ENCODE measurements around the gene PHLDA2. TPM values are rescaled to one million over a fixed set of nuclear protein-coding genes. Genes with fewer than 3 reads are reported as not detected.

PHLDA2 gene
- total RNA-seq, 1 donor from 2014 or later: 4.1 TPM

DNA sequence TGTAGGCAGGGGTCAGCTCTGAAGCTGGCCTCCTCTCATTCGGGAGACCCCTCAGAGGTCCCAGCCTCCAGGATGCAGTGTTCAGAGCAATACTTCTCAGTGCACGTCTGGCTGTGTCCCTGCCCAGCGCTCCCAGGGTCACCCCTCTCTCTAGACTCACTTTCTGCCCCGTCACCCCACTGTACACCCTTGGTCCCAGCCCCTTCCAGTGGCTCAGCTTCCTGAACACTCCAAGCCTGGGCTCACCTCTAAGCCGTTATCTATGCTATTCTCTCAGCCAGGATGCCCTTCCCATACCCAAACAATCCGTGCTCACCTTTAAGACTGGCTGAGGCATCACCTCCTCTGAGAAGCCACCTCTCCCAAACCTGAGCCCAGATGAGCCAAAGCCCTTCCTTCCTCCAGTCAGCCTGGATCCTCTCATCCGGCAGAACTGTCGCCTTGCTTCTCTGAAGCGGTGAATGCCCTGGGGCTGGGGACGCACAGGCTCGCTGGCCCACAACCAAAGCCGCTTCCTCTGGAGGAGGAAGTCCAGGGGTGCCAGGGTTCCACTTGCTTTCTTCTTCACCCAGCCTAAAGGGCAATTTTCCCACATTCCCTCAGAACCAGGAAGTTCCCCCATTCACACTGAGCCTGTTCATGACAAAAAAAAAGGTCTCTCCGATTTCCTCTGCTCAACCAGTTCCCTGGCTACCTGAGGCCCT lies 30.0 kb downstream of the PHLDA2 start:
- intact Hi-C loops (cut with micrococcal nuclease): no loop called here

DNA sequence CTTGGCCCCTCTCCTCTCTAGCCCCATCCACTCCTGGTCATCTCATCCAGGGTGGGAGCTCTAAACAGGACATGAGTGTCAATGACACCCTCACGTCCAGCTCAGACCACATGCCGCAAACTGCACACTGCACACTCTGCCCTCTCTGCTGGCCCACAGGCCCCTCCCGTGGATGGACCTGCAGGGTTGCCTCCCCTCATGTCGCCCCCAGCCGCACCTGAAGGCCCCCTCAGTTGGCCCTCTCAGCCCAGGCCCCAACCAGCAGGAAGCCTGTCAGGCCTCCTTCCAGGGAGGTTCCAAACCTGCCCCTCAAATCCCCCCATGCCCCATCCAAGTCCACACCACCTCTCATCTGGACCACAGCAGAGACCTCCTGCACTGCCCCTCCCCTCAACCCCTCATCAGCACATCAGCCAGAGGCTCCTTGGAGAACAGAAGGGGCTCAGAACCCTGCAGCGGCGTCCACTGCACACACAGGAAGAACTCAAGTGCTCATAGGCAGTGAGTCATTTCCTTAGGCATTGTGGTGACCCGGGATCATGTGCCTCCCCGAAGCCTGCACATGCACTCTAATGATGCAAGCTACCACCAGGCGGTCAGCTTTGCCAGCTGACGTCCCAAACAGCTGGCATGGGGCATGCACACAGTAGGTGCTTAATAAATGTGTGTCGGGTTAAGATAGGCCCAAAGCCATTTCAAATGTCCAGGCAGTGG lies 30.7 kb downstream of the PHLDA2 start:
- intact Hi-C loops (cut with micrococcal nuclease): no loop called here

DNA sequence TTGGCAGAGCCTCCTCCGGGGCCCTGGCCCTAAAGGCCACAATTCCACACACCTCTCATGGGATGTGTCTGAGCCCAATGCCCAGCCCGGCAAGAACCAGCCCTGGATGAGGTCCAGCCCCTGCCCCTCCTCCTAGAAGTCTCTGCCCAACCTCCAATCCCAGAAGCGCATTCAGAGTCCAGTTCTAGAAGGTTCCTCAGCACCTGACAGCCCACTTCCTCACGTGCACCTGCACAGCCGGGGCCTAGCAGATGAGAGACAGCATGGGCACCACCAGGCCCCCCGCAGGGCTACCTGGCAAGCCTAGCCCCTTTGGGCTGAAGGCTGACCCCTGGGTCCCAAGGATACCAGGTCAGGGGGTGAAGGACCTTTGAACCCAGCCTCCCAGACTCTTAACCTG lies 32.2 kb downstream of the PHLDA2 start:
- intact Hi-C loops (cut with micrococcal nuclease): no loop called here

DNA sequence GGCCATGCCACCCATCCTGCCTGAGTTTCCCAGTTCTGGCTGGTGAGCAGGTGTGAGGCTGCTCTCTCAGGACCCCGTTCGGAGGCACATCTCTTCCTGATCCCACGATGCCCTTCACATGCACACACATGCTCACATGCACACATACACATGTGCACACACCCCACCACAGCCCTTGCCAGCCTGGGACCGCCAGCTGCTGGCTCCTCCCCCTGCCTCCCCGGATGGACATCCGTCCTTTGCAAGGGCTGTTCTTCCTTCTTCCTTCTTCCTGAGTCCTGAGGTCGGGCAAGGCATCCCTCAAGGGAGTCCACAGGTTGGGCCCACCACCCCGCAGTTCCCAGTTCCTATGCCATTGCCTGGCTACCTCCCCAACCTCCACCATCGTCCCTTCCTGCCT lies 33.2 kb downstream of the PHLDA2 start:
- intact Hi-C loops (cut with micrococcal nuclease): no loop called here

DNA sequence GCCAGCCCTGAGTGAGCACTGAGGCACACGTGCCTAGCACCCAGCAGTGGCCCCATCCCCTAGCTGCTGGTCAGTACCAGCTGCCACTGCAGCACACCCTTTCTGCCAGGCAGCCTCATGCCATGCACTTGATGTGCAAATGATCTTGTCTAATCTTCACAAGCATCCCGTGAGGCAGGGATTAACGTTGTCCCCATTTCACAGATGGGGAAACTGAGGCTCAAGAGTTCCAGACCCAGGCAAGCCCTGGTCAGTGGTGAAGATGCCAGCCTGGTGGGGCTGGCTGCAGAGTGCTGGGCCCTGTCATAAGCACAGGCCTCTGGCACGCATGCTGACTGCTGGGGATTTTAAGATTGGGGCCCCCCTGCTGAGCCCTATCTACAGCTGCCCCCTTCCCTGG lies 35.3 kb downstream of the PHLDA2 start:
- intact Hi-C loops (cut with micrococcal nuclease): loop anchor here (2.0 to 5.0 kb wide), 3 partner anchors 37 to 198 kb away; partner anchors contain the start of gene NAP1L4

DNA sequence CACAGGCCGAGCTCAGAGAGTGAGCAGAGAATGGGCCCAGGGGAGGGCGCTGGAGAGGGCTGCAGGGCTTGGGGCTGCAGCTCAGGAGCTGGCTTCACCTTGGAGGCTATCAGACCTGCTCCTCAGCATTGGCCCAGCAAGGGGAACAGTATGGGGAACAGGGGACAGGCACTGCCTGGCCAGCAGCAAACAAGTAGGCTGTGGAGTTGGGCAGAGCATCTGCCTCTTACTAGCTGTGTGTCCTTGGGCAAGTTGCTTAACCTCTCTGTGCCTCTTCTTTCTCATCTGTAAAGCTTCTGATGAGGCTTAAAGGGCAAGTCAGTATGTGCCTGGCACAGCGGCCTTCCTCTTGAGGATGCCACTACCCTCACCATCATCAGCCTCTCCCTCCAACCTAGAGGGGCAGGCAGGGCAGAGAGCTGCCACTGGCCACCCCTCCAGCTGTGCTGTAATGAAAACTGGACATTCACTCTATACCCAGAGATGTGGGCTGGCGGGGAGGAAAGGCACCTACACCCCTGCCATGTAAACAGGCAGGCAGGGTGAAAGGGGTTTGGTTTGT lies 36.2 kb downstream of the PHLDA2 start:
- intact Hi-C loops (cut with micrococcal nuclease): loop anchor here (1.0 to 5.0 kb wide), 5 partner anchors 9 to 360 kb away; partner anchors contain the start of gene NAP1L4

DNA sequence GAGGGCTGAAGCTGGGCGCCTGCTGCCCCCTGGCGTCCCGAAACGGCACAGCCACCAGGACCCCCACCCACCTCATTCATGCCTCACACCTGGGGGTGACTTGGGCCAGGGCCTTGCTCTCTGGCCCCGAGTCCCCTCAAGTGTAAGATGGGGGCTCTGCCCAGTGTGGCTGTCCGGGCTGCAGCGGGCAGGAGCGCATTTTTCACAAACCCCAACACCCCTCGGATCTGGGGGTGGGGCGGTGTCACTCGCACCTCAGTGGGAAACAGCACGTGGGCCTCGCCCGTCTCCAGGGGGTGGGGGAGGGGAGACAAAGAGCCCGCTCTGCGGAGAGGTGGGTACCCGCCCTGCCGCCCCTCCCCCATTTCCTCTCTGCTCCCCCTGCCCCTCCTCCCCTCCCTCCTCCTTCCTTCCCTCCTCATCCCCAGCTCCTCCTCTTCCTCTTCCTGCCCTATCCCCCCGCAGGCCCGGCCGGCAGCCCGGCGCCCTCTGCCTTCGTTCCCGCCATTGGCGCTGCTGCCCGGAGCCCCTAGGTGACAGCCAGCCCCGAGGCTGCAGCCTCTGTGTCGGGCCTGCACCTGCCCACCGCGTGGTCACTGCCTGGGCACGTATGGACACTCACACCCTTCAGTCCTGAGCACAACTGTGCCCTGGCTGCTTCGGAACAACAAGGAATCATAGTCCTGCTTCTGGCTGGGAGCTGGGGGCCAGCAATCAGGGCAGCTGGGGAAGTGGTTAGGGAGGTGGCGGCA lies 36.8 kb downstream of the PHLDA2 start:
- intact Hi-C loops (cut with micrococcal nuclease): loop anchor here (1.0 to 5.0 kb wide), 5 partner anchors 10 to 359 kb away; partner anchors contain the start of gene NAP1L4

DNA sequence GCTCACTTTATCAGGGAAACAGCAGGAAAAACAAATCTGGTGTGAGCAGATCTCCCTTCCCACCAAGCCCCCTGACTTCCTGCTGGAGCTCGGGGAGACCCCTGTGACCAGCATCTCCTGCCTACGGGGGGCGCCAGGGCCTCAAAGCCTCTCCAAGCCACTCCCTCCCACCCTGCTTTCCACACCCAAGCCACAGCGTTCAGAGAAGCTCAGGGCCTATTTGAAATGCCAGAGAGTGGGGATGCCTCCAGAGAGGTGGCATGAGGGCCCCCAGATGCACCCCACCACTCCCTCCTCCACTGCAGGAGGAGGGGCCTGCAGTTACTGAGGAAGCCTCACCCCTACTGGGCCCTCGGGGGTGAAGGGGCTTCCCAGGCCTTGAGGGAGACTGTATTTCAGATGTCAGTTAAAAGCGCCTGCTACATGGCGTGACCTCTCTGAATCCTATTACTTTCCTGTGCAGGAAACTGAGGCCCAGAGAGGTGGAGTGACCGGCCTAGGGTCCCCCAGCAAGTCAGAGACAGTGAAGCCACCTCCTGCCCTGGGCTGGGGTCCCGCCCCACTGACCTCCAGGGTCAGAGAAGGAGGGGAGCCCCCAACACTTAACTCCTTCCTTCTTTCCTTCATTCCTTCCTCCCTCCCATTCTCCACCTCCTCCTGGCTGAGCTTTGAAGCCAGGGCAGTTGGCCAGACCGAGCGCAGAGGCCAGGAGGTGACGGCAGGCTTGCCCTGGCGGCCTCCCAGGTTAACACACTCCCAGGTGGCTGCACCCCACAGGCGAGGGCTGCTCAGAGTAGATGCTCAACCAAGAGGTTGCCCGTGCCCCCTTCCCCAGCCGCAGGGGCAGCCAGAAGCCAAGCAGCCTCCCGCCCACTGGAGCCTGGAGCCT lies 37.6 kb downstream of the PHLDA2 start:
- intact Hi-C loops (cut with micrococcal nuclease): loop anchor here (1.0 to 5.0 kb wide), 5 partner anchors 11 to 358 kb away; partner anchors contain the start of gene NAP1L4

DNA sequence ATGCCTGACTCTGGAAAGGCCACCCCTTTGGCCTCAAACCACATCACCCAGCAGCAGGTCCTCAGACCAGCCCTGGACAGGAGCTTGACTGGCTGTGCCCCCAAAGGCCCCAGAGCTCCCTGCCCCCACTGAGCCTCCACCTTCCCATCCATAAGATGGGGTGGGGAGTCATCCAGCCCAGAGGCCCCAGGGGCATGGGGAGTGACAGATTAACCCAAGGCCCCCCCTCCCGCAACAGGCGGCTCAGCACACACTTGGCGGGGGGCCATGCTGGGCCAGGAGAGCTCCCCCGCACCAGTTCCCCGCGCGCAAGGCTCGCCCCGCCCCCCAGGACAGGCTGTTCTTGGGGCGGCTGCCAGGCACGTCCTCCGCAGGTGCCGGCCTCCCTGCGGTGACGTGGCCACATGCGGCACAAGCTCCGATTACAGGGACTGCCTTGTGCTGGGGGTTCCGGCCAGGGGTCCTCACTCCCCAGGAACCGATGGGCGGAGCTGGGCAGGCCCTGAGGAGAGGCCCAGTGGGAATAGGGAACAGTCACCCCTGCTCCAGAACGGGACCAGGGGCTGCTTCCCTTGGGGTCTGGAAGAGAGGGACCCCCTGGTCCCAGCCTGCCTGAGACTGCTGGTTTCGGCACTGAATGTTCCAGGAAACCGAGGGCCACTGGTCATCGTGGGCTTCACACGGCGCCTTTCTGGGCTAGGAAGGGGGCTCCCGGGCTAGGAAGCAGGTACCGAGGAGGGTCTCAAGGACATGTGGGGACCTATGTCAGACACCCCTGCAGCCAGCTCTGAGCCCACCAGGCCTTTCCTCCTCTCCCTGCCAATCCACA lies 38.5 kb downstream of the PHLDA2 start:
- intact Hi-C loops (cut with micrococcal nuclease): loop anchor here (5.0 kb wide), 1 partner anchor 202 kb away; no protein-coding TSS in a partner anchor

DNA sequence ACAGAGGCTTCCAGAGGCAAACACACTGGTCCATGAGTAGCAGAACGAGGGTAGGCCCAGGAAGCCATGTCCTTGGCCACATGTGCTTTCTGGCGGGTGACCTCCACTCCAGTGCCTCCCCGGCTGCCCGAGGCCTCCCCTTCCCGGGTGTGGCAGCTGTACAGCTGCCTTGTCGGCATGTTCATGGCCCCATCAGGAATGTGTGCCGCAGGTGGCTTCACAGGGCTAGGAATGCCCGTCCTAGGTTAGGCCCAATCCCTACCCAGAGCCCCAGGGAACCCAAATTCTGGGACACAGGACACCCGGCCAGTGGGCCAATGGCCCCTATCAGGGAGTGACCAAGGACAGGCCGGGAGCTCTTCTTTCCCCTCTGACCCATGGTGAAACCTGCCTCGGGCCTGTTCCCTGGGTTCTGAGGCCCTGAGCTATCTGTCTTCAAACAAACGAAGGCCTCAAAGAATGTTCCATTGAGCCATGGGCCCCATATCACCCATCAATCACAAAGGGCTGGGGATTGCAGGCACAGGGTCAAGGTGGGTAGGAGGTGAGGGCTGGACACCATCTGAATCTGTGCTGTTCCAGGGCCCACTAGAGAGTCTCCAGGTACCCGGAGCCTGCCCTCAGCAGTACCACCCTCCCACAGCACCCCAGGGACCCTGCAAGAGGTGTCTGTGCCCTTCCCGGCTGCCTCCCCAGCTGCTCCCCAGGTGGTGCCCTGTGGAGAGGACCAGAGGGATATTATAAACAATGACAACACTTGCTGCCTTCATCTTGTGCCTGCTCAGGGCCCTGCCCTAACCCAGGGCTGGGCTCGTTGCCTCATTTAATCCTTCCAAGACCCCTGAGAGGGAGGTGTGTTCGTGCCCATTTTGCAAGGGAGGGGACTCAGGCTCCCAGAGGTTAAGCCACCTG lies 39.6 kb downstream of the PHLDA2 start:
- intact Hi-C loops (cut with micrococcal nuclease): loop anchor here (5.0 kb wide), 3 partner anchors 192 to 692 kb away; partner anchors contain the start of gene KCNQ1OT1

DNA sequence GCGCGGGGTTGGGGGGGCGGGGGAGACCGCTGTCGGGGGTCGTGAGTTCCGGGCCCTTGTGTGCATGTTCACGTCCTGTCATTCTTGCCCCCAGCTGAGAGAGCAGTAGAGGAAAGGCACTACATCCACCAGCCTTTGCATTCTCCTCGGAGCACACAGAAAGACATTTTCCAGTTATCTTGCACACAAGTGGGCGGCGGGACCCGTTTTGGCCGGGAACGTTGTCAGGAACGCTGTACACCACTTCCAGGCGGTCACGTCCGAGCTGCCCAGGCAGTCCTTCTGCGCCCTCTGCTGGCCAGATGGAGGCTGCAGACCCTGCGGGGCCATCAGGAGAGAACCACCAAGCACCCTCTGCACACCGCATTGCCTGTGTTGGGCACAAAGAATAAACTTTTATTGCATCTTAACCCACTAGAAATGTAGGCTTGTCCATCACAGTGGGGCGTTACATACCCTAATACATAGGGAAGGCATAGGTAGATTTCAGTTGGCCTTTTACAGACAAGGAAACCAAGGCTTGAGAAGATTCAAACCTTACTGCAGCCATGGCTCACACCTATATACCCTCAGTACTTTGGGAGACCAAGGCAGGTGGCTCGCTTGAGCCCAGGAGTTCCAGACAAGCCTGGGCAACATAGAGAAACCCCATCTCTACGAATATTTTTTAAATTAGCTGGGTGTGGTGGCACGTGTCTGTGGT lies 40.8 kb downstream of the PHLDA2 start:
- intact Hi-C loops (cut with micrococcal nuclease): loop anchor here (1.0 to 5.0 kb wide), 4 partner anchors 191 to 691 kb away; partner anchors contain the start of gene KCNQ1OT1

DNA sequence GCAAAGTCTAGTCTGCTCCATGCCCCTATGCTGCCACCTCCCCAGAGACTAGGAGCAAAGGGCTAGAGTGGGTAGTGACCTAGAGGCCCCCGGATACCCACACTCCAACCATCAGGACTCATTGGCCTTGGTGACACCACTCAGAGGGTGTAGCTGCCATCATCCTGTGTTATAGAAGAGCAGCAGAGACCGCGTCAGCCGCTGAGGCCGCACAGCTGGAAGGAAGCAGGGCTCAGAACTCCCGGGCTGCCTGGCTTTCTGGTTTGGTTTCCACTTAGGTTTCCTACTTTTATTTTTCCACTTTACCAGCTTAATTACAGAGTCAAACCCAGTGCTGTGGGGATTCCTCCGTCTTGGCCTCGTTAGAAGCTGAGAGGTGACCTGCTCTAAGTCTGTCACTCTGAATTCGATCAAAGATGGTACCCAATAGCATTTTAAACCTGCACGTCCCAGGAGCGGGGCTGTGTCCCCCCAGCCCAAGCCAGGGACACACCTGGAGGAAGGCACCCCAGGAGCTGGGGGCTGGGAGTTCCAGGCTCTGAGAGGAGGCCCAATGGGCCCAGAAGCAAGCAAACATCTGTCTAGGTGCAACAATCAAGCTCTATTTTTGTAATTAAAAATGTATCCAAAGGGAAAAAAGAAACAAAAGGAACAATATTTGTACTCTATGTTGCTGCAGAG lies 41.6 kb downstream of the PHLDA2 start:
- intact Hi-C loops (cut with micrococcal nuclease): loop anchor here (1.0 to 5.0 kb wide), 4 partner anchors 190 to 690 kb away; partner anchors contain the start of gene KCNQ1OT1

DNA sequence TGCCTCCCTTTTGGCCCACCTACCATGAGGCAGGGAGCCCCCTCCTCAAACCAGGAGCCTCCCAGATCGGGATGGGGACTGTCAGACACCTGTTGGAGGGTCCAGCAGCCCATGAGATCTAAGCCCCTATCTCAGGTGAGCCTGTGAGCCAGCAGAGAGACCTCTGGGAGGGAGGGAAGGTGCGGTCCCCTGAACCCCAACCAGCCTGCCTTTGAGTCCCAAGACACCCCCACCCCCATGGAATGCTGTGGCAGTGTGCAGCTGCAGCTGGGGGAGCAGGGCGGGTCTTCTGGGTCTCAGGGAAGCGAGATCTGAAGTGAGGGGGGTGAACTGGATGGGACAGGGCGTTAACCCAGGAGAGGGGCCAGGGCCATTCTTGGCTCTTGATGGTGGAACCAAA lies 42.3 kb downstream of the PHLDA2 start:
- intact Hi-C loops (cut with micrococcal nuclease): loop anchor here (5.0 kb wide), 2 partner anchors 190 to 690 kb away; partner anchors contain the start of gene KCNQ1OT1

DNA sequence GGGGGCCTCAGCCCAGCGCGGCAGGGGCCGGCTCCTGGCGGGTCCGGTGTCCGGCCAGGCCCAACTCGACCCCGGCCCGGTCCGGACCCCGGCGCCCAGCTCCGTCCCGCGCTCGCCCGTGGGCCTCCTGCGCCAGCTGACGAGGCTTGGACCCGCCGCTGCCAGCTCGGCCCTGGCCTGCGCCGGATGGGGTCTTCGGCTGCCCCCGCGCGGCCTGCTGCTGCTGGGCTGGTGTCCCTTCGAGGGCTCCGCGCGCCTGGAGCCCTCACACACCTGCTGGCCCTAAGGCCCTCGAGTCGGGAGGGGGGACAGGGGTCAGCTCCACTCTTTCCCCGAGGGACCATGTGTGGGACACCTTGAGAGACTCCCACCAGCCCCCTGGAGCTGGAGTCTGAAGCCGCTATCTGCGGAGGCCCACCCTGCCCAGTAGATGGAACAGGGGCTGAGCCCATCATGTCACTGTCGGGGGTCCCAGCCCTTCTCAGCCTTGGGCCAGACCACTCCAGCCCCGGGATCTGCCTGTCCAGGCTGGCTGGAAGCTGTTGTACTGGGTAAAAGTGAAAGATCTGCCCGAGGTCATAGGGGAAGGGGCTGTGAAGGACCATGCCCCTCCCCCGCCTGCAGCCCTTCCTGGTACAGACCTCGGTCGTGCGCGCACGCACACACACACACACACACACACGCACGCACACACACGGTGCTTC lies 42.9 kb downstream of the PHLDA2 start:
- intact Hi-C loops (cut with micrococcal nuclease): loop anchor here (5.0 kb wide), 2 partner anchors 189 to 689 kb away; partner anchors contain the start of gene KCNQ1OT1

DNA sequence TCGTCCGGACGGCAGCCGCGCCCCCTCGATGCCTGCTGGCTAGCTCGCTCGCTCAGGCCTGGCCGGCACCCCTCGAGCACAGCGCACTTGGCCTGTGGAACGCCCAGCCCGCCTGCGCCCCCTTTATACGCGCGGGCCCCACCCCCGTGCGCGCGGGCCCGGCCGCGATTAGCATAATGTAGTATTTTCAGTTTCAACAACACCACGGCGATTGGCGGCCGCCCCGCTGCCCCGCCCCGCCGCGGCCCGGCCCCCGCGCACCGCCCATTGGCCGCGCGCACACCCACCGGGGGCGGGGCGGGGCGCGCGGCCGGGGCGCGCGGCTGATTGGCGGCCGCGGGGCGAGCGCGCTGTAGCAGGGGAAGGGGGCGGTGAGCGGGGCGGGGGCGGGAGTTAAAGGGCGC lies 43.5 kb downstream of the PHLDA2 start, which contains the start of gene CDKN1C:
TSS of gene CDKN1C (minus strand) at position 98 of the 404 bp plus-strand sequence. CDS start 319 bp downstream, outside the sequence.
- intact Hi-C loops (cut with micrococcal nuclease): loop anchor here (1.0 to 5.0 kb wide), 3 partner anchors 172 to 688 kb away; partner anchors contain the start of genes CARS1 and KCNQ1OT1
